Central memory CD4-positive, alpha-beta T cell (primary cell): Measurements from ENCODE around the gene MUC5B.

Experiments
- DNase-seq: peaks from one replicate; pipeline ENCODE4 v3.0.0; 2022

MUC5B gene

GRCh38 chr11:1223346-1224110, 662 bp downstream of the MUC5B start:
- no peak for DNase-seq

- no peak for DNase-seq
These were observed 1.2 kb downstream of the MUC5B start for GRCh38 chr11:1224111-1224490.

- no peak for DNase-seq
These were observed 1.9 kb downstream of the MUC5B start for GRCh38 chr11:1224491-1225385.

GRCh38 chr11:1225386-1226225, 2.7 kb downstream of the MUC5B start:
- no peak for DNase-seq

GRCh38 chr11:1226226-1226985, 3.5 kb downstream of the MUC5B start:
- DNase-seq, result no peak

GRCh38 chr11:1226986-1227550, 4.2 kb downstream of the MUC5B start:
- no peak for DNase-seq

GRCh38 chr11:1227551-1228100, 4.8 kb downstream of the MUC5B start:
- DNase-seq, result no peak

GRCh38 chr11:1228101-1228821, 5.4 kb downstream of the MUC5B start:
- no peak for DNase-seq

- DNase-seq, result no peak
These were observed 6.1 kb downstream of the MUC5B start for GRCh38 chr11:1228921-1229451.

- DNase-seq, result no peak
These were observed 6.7 kb downstream of the MUC5B start for GRCh38 chr11:1229471-1230120.

GRCh38 chr11:1230121-1230455, 7.2 kb downstream of the MUC5B start:
- no peak for DNase-seq

GRCh38 chr11:1230456-1231395, 7.9 kb downstream of the MUC5B start:
- no peak for DNase-seq

- DNase-seq, result no peak
These were observed 8.6 kb downstream of the MUC5B start for GRCh38 chr11:1231396-1232020.

GRCh38 chr11:1232021-1232882, 9.4 kb downstream of the MUC5B start:
- DNase-seq, result no peak

- no peak for DNase-seq
These were observed 10.0 kb downstream of the MUC5B start for GRCh38 chr11:1232883-1233321.

GRCh38 chr11:1233351-1234053, 10.6 kb downstream of the MUC5B start:
- DNase-seq, result no peak
